Inferior parietal cortex (tissue), 1 donor: ENCODE measurements around the gene SCNN1B.
"Not testable (repeated sequence)": the region's sequence is repeated elsewhere in the genome, so short reads cannot be mapped to it uniquely, and the experiment has no call there.

Experiments used
- DNase-seq: peaks from one replicate; pipeline ENCODE4 v3.0.0-alpha.2; 2016; ENCODE audit errors: extremely low spot score

The SCNN1B gene

GRCh38 chr16:23379707-23380106 lies 77.6 kb downstream of the SCNN1B start:
- DNase-seq: no peak

DNA sequence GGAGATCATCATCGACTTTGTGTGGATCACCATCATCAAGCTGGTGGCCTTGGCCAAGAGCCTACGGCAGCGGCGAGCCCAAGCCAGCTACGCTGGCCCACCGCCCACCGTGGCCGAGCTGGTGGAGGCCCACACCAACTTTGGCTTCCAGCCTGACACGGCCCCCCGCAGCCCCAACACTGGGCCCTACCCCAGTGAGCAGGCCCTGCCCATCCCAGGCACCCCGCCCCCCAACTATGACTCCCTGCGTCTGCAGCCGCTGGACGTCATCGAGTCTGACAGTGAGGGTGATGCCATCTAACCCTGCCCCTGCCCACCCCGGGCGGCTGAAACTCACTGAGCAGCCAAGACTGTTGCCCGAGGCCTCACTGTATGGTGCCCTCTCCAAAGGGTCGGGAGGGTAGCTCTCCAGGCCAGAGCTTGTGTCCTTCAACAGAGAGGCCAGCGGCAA lies 78.4 kb downstream of the SCNN1B start:
- DNase-seq: no peak

GRCh38 chr16:23381702-23382101 lies 79.6 kb downstream of the SCNN1B start:
- not testable (repeated sequence) for DNase-seq

- DNase-seq: no peak
Measured at GRCh38 chr16:23382279-23382678, 80.2 kb downstream of the SCNN1B start.

- no peak for DNase-seq
Measured at GRCh38 chr16:23383881-23384280, 81.8 kb downstream of the SCNN1B start.

DNA sequence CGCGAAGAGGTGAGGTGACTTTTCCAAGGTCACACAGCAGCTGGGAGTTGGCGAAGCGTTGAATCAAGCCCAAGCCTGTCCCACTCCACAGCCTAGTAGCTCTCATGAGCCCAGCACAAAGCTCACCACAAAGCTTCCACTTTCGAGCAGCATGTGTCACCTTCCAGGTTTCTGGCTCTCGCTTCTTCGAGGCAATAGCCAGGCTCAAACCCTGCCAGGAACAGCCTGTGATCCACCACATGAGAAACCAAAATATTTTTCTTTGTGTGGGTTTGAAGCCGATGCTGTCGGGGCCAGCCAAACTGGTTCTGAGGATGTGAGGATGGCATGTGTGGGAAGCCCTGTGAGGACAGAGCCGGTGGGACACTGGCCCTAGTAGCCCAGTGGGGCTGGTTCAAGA lies 82.8 kb downstream of the SCNN1B start:
- no peak for DNase-seq

DNA sequence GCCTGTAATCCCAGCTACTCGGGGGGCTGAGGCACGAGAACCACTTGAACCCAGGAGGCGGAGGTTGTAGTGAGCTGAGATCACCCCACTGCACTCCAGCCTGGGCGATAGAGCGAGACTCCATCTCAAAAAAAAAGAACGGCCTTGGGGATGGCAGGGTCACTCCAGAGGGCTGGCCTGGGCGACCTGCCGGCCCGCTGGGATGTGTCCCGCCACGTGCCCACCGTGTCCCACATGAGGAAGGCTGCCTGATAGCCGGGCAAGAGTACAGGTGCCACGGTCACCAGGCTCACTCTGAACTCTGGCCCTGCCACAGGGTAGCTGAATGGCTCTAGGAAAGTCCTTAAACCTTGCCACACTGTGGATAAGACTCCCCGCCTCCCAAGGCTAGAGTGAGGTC lies 83.3 kb downstream of the SCNN1B start:
- DNase-seq: no peak

GRCh38 chr16:23387666-23388065 lies 85.6 kb downstream of the SCNN1B start:
- DNase-seq: no peak

- no peak for DNase-seq
Measured at GRCh38 chr16:23388786-23389185, 86.7 kb downstream of the SCNN1B start.

DNA sequence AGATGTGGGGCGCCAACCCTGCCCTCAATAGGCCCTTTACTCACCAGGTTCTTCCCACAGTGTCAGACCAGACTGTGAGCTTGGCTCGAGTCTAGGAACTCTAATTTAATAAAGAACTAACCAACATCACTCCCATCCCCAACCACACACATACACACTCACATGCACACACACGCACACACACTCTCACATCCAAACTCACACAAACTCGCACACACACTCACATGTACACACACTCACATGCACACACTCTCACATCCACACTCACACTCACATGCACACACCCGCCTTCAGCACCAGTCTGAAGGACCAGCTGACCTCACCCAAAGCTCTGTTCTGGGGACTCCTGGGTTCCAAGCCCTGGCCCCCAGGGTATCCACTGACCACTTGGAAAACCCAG lies 87.1 kb downstream of the SCNN1B start:
- no peak for DNase-seq

GRCh38 chr16:23389936-23390335 lies 87.8 kb downstream of the SCNN1B start:
- DNase-seq: not testable (repeated sequence)

DNA sequence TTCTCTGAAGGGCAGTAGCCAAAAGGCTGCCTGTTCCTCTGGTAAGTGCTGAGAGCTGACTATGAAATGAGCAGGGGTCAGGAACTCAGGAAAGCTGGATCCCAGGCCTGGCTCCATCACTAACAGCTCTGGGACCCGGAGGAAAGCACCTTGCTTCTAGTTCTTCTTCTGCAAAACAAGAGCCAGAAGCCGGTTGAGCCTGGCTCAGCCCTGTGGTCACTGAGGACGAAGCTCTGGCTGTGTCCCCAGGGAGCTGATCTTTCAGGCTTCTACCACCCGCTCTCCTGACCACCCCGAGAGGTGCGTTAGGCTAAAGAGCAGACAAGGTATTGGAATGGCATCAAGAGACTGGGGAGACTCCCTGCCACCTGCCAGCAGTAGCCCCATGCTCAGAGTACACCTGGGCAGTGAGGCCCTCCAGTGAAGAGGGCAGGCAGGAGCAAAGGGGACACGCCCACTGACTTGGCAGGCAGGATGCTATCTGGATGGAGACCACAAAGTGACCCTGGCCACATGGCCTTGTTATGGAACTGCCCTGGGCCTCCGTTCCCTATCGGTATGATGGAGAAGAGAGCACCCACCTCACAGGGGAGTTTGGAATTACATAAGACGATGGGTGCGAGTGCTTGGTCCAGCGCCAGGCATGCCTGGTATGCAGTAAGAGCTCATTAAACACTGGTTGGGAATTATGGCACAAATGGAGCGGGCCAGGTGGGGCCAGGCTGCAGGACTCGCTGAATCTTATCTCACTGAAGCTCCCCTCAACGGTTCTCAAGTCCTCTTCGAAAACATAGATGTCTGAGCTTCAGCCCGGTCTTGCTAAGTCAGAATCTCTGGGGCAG lies 89.5 kb downstream of the SCNN1B start:
- no peak for DNase-seq

- DNase-seq: no peak
Measured at GRCh38 chr16:23392223-23392600, 90.1 kb downstream of the SCNN1B start.

GRCh38 chr16:23394141-23394831 lies 92.2 kb downstream of the SCNN1B start:
- no peak for DNase-seq

- DNase-seq: no peak
Measured at GRCh38 chr16:23395732-23396131, 93.6 kb downstream of the SCNN1B start.

GRCh38 chr16:23397464-23397863 lies 95.4 kb downstream of the SCNN1B start:
- DNase-seq: no peak

GRCh38 chr16:23398987-23399805 lies 97.1 kb downstream of the SCNN1B start:
- DNase-seq: no peak

GRCh38 chr16:23400447-23400846 lies 98.3 kb downstream of the SCNN1B start:
- DNase-seq: not testable (repeated sequence)

- no peak for DNase-seq
Measured at GRCh38 chr16:23401139-23401538, 99.0 kb downstream of the SCNN1B start.

DNA sequence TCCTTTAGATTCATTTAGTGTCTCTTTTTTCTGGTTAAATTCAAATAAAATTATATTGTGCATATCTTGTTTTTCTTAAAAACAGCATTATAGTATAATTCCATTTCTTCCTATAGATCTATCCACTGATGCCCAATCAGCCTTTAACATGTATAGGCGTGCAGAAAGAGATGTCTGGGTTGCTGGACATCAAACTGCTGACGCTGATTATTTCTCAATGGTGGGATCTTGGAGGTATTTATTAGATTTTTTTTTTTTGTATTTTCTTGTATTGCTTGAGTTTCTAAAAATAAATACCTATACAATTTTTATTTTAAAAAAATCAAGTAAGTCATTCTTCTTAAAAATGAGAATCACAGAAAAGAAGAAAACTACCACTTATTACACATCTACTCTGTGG lies 100.0 kb downstream of the SCNN1B start:
- no peak for DNase-seq

GRCh38 chr16:23403547-23403946 lies 101.4 kb downstream of the SCNN1B start:
- no peak for DNase-seq

- DNase-seq: no peak
Measured at GRCh38 chr16:23406024-23406423, 103.9 kb downstream of the SCNN1B start.
